Nephron progenitor cell (in vitro differentiated cells): Measurements from ENCODE around the gene DCUN1D2.
"Not testable (repeated sequence)": the region's sequence is repeated elsewhere in the genome, so short reads cannot be mapped to it uniquely, and the experiment has no call there.

ENCODE experiments used
- DNase-seq: peaks from one replicate; pipeline ENCODE4 v3.0.0; 2021
- H3K27ac Mint-ChIP-seq: 2 replicates; pipeline ENCODE4 v1.8.0; 2021; ENCODE audit warnings: mild to moderate bottlenecking, moderate library complexity, mixed read lengths
- H3K27me3 Mint-ChIP-seq: 2 replicates; pipeline ENCODE4 v1.8.0; 2021; ENCODE audit warnings: mild to moderate bottlenecking, low read depth, mixed read lengths; ENCODE audit not compliant: poor library complexity
- H3K36me3 Mint-ChIP-seq: 2 replicates; pipeline ENCODE4 v1.8.0; 2021; ENCODE audit warnings: low read depth, mixed read lengths
- H3K4me1 Mint-ChIP-seq: 2 replicates; pipeline ENCODE4 v1.8.0; 2021; ENCODE audit warnings: mixed read lengths
- H3K4me3 Mint-ChIP-seq: 2 replicates; pipeline ENCODE4 v1.8.0; 2021; ENCODE audit warnings: mild to moderate bottlenecking, moderate library complexity, mixed read lengths
- H3K9me3 Mint-ChIP-seq: 2 replicates; pipeline ENCODE4 v1.8.0; 2021; ENCODE audit warnings: mild to moderate bottlenecking, moderate library complexity, mixed read lengths
- CTCF ChIP-seq: fragments of 200-600 bp; sonication (generic); IDR thresholded peaks from 2 replicates; pipeline ENCODE4 v1.5.0; 2021; ENCODE audit warnings: antibody characterized with exemption

DCUN1D2 gene

GRCh38 chr13:113526466-113527220, 36.1 kb upstream of the DCUN1D2 start:
- no peak overlapping the region for H3K4me3 Mint-ChIP-seq
- DNase-seq, result no peak
- TF ChIP-seq CTCF, result no peak
- H3K36me3 Mint-ChIP-seq, result peaks cover 77% of the 10 kb centered on the region
- H3K27me3 Mint-ChIP-seq, result peaks cover 3% of the 10 kb centered on the region
- H3K9me3 Mint-ChIP-seq, result peaks cover 20% of the 10 kb centered on the region
- no peak overlapping the region for H3K27ac Mint-ChIP-seq
- peaks cover 28% of the 10 kb centered on the region for H3K4me1 Mint-ChIP-seq

GRCh38 chr13:113522438-113522837, 31.9 kb upstream of the DCUN1D2 start:
- not testable (repeated sequence) for H3K27ac Mint-ChIP-seq, DNase-seq, H3K4me1 Mint-ChIP-seq, H3K27me3 Mint-ChIP-seq, H3K4me3 Mint-ChIP-seq
- Mint-ChIP-seq H3K36me3 (peaks cover 81% of the 10 kb centered on the region), H3K9me3 (peaks cover 20% of the 10 kb centered on the region)

GRCh38 chr13:113520571-113520970, 30.1 kb upstream of the DCUN1D2 start:
- peaks cover 83% of the 10 kb centered on the region for H3K36me3 Mint-ChIP-seq
- H3K4me3 Mint-ChIP-seq, result no peak overlapping the region
- peaks cover 4% of the 10 kb centered on the region for H3K4me1 Mint-ChIP-seq
- H3K9me3 Mint-ChIP-seq, result peaks cover 20% of the 10 kb centered on the region
- H3K27ac Mint-ChIP-seq, result no peak overlapping the region
- peaks cover 3% of the 10 kb centered on the region for H3K27me3 Mint-ChIP-seq
- no peak for TF ChIP-seq CTCF
- no peak for DNase-seq

- no peak for DNase-seq
- H3K4me3 Mint-ChIP-seq, result no peak overlapping the region
- TF ChIP-seq CTCF, result no peak
- peaks cover 4% of the 10 kb centered on the region for H3K4me1 Mint-ChIP-seq
- peaks cover 20% of the 10 kb centered on the region for H3K9me3 Mint-ChIP-seq
- no peak overlapping the region for H3K27ac Mint-ChIP-seq
- H3K27me3 Mint-ChIP-seq, result peaks cover 3% of the 10 kb centered on the region
- H3K36me3 Mint-ChIP-seq, result peaks cover 80% of the 10 kb centered on the region
These were observed 29.0 kb upstream of the DCUN1D2 start for GRCh38 chr13:113519556-113519955.

- Mint-ChIP-seq H3K4me1 (peaks cover 12% of the 10 kb centered on the region), H3K36me3 (peaks cover 73% of the 10 kb centered on the region), H3K9me3 (peaks cover 12% of the 10 kb centered on the region), H3K4me3 (no peak overlapping the region), H3K27ac (no peak overlapping the region), H3K27me3 (peaks cover 3% of the 10 kb centered on the region)
- DNase-seq, result no peak
- TF ChIP-seq CTCF, result no peak
These were observed 27.7 kb upstream of the DCUN1D2 start for GRCh38 chr13:113518076-113518803.

GRCh38 chr13:113514847-113515246, 24.3 kb upstream of the DCUN1D2 start:
- Mint-ChIP-seq H3K27ac (no peak overlapping the region), H3K27me3 (no peaks in the 10 kb centered on the region), H3K4me3 (no peak overlapping the region), H3K36me3 (peaks cover 56% of the 10 kb centered on the region), H3K9me3 (no peaks in the 10 kb centered on the region), H3K4me1 (peaks cover 25% of the 10 kb centered on the region)
- DNase-seq, result no peak
- no peak for TF ChIP-seq CTCF
